ENCODE results near the gene PODXL2.

GRCh38 chr3:127697551-127698240, 68.7 kb downstream of the PODXL2 start:
- TF ChIP-seq CTCF (IDR thresholded peaks at IDR 0.05; ENCODE audit: insufficient read depth, low read length) (no peak), POLR2AphosphoS5 (IDR thresholded peaks at IDR 0.05; ENCODE audit: low read depth) (no peak), REST (IDR thresholded peaks at IDR 0.05; ENCODE audit: insufficient replicate concordance, low read depth) (no peak), GABPA (IDR thresholded peaks at IDR 0.05; ENCODE audit: low read depth) (no peak)

Data from HL-60 (cell line).